Natural killer cell (primary cell): ENCODE measurements around the gene JPH2. TPM values are rescaled to one million over a fixed set of nuclear protein-coding genes. Genes with fewer than 3 reads are reported as not detected.

Source experiments
- ATAC-seq, 3 donors: fragments of 150-1000 bp in 2 of 3; fragments of 200-7000 bp in 1 of 3; cut with Tn5 transposase; 1 replicate in 1 of 3; 2 replicates in 2 of 3; pipeline ENCODE4 v1.10.0; 2021; ENCODE audit warnings: mild to moderate bottlenecking in 2 of 3, moderate library complexity in 2 of 3
- DNase-seq, 2 donors: peaks; one replicate each; pipeline versions ENCODE4 v3.0.0 to v3.0.0-alpha.2; 2013 to 2021; ENCODE audit warnings: mixed read lengths in 1 of 2
- H3K27ac ChIP-seq: one replicate; pipeline ENCODE4 v1.5.1; 2013; ENCODE audit warnings: mild to moderate bottlenecking, low read length
- H3K27me3 ChIP-seq: one replicate; pipeline ENCODE4 v1.6.1; 2013; ENCODE audit warnings: low read length; ENCODE audit not compliant: control insufficient read depth, insufficient read depth
- H3K36me3 ChIP-seq: one replicate; pipeline ENCODE4 v1.6.1; 2013; ENCODE audit warnings: low read length; ENCODE audit not compliant: control insufficient read depth, insufficient read depth
- H3K4me1 ChIP-seq: one replicate; pipeline ENCODE4 v1.6.1; 2013; ENCODE audit warnings: low read length; ENCODE audit not compliant: control insufficient read depth, insufficient read depth
- H3K4me3 ChIP-seq: one replicate; pipeline ENCODE4 v1.5.1; 2013; ENCODE audit warnings: low read length
- H3K9me3 ChIP-seq: one replicate; pipeline ENCODE4 v1.6.1; 2013; ENCODE audit warnings: low read length; ENCODE audit not compliant: control insufficient read depth, insufficient read depth
- H3K27ac Mint-ChIP-seq, 2 donors: one replicate each; pipeline ENCODE4 v1.8.0; 2022; ENCODE audit warnings: mild to moderate bottlenecking in 2 of 2, mixed read lengths in 2 of 2, moderate library complexity in 1 of 2
- H3K27me3 Mint-ChIP-seq, 2 donors: one replicate each; pipeline ENCODE4 v1.8.0; 2022; ENCODE audit warnings: low read depth in 2 of 2, mixed read lengths in 2 of 2
- H3K36me3 Mint-ChIP-seq: one replicate; pipeline ENCODE4 v1.8.0; 2022; ENCODE audit warnings: mixed read lengths
- H3K4me1 Mint-ChIP-seq, 2 donors: one replicate each; pipeline ENCODE4 v1.8.0; 2022; ENCODE audit warnings: mixed read lengths in 2 of 2
- H3K4me3 Mint-ChIP-seq: one replicate; pipeline ENCODE4 v1.8.0; 2022; ENCODE audit warnings: mild to moderate bottlenecking, moderate library complexity, mixed read lengths
- H3K9me3 Mint-ChIP-seq, 2 donors: one replicate each; pipeline ENCODE4 v1.8.0; 2022; ENCODE audit warnings: mixed read lengths in 2 of 2
- WGBS: methylation state at CpG from one replicate; pipeline ENCODE4 v1.1.7; 2013; ENCODE audit warnings: missing lambda C conversion rate; ENCODE audit not compliant: insufficient coverage; 5-methylcytosine and 5-hydroxymethylcytosine counted together
- intact Hi-C: fragments of 100-400 bp; cut with micrococcal nuclease; formaldehyde crosslinking; loops from one replicate; pipeline ENCODE4 v1.14.2; 2022
- total RNA-seq, 4 donors: library from RNA; stranded (reverse); fragments of 120-200 nt in 1 of 4; gene quantifications; one replicate each; pipeline versions ENCODE4 v1.2.3 to v1.2.4, GENCODE V29; 2013 to 2022
- TF ChIP-seq, protein P1 (sequence below): fragments of 200-600 bp; IDR thresholded peaks from one replicate; pipeline ENCODE4 v1.8.0; 2022; ENCODE audit warnings: antibody characterized with exemption

JPH2 gene
- total RNA-seq, 3 donors from 2014 or later (not counting 1 experiment from before 2014, with no cell fraction given) = not detected

DNA sequence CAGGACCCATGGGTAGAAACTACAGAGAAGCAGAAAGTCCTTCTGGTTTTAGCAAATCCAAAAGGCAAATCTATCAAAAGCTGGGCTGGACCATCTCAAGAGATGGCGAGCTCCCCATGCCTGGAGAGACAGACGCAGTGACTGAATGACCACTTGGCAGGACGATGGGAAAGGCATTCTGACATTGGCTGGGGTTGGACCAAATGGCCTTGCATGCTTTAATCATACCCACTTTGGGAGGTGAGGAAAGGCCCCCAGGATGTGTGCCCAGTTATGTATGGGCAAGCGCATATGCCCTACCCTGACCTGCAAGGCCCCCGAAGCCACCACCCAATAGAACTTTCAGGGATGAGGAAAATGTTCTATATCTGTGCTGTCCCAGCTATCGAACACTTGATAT is 45.1 kb downstream of the JPH2 start:
- 87% methylated on average over 6 of the region's 6 CpGs for WGBS
- intact Hi-C loops = no loop called here
- Mint-ChIP-seq H3K4me1 (no peaks in the 10 kb centered on the region), H3K27ac (no peak overlapping the region), H3K27me3 (peaks cover 16 to 32% of the 10 kb centered on the region in 2 donors), H3K36me3 (no peaks in the 10 kb centered on the region), H3K9me3 (no peaks in the 10 kb centered on the region), H3K4me3 (no peak overlapping the region)
- ATAC-seq (no peak), DNase-seq (no peak)
- H3K4me3 ChIP-seq = no peak overlapping the region
- no peaks in the 10 kb centered on the region for H3K9me3 ChIP-seq
- TF ChIP-seq, protein P1, sequence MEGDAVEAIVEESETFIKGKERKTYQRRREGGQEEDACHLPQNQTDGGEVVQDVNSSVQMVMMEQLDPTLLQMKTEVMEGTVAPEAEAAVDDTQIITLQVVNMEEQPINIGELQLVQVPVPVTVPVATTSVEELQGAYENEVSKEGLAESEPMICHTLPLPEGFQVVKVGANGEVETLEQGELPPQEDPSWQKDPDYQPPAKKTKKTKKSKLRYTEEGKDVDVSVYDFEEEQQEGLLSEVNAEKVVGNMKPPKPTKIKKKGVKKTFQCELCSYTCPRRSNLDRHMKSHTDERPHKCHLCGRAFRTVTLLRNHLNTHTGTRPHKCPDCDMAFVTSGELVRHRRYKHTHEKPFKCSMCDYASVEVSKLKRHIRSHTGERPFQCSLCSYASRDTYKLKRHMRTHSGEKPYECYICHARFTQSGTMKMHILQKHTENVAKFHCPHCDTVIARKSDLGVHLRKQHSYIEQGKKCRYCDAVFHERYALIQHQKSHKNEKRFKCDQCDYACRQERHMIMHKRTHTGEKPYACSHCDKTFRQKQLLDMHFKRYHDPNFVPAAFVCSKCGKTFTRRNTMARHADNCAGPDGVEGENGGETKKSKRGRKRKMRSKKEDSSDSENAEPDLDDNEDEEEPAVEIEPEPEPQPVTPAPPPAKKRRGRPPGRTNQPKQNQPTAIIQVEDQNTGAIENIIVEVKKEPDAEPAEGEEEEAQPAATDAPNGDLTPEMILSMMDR = no peak
- no peaks in the 10 kb centered on the region for H3K36me3 ChIP-seq
- no peaks in the 10 kb centered on the region for H3K4me1 ChIP-seq
- no peaks in the 10 kb centered on the region for H3K27me3 ChIP-seq
- no peak overlapping the region for H3K27ac ChIP-seq

DNA sequence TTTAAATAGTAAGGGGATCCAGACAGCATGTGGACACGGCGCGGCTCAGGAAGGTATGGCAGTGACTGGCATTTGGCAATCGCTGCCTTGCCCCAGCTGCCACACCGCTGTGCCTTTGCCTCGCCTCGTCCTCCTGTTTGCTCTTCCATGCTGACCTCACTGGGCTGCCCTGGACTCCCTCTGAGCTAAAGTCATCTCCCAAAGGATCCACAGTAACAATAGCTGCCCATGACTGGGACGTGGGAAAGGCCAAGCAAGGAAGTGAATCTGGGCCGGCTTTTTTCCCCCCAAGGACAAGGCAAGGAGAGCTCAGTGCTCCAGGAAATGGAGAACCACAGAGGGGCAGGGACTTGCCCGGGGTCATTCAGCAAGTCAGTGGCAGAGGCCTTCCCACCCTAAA is 48.1 kb downstream of the JPH2 start:
- H3K27me3 Mint-ChIP-seq = peaks cover 16 to 32% of the 10 kb centered on the region in 2 donors
- Histone ChIP-seq H3K36me3 (no peaks in the 10 kb centered on the region), H3K27me3 (no peaks in the 10 kb centered on the region), H3K4me3 (no peak overlapping the region), H3K9me3 (no peaks in the 10 kb centered on the region), H3K4me1 (no peaks in the 10 kb centered on the region), H3K27ac (no peak overlapping the region)
- no peaks in the 10 kb centered on the region for H3K36me3 Mint-ChIP-seq
- TF ChIP-seq, protein P1 = no peak
- intact Hi-C loops = no loop called here
- no peak for DNase-seq
- H3K4me3 Mint-ChIP-seq = no peak overlapping the region
- H3K4me1 Mint-ChIP-seq = peaks cover 0 to 4% of the 10 kb centered on the region in 2 donors
- no peak for ATAC-seq
- no peaks in the 10 kb centered on the region for H3K9me3 Mint-ChIP-seq
- WGBS = 70% methylated on average over 10 of the region's 10 CpGs
- no peak overlapping the region for H3K27ac Mint-ChIP-seq

DNA sequence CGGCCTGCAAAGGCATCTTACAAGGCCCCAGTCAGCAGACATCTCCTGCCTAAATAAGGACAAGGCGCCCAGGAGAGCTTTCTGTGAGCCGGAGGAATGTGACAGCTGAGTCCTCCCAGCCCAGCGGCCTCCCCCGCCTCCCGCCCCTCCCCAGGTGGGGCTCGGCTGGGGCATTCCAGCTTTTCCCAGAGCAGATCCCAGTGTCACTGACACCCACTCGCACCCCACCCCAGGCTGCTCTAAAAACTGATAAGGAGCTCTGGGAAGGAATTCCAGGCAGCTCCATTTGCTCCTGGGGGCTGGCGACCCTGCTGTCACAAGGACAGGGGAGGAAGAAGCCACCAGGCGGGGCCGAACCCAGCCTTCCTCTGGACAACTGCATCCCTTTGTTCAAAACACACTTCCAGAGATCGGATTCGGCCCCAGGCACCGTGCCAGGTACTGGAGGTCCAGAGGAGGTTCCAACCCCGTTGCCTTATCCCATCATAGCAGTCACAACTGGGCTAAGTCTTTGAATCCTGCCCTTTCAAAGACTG is 49.7 kb downstream of the JPH2 start:
- Histone ChIP-seq H3K9me3 (no peaks in the 10 kb centered on the region), H3K27me3 (no peaks in the 10 kb centered on the region), H3K4me3 (no peak overlapping the region), H3K4me1 (no peaks in the 10 kb centered on the region), H3K36me3 (no peaks in the 10 kb centered on the region), H3K27ac (no peak overlapping the region)
- no peaks in the 10 kb centered on the region for H3K9me3 Mint-ChIP-seq
- TF ChIP-seq, protein P1 = no peak
- no peak overlapping the region for H3K4me3 Mint-ChIP-seq
- H3K27ac Mint-ChIP-seq = no peak overlapping the region
- no peak for ATAC-seq
- WGBS = 56% methylated on average over 15 of the region's 15 CpGs
- peaks cover 7 to 20% of the 10 kb centered on the region in 2 donors for H3K27me3 Mint-ChIP-seq
- intact Hi-C loops = no loop called here
- no peaks in the 10 kb centered on the region for H3K36me3 Mint-ChIP-seq
- DNase-seq = no peak
- H3K4me1 Mint-ChIP-seq = peaks cover 0 to 4% of the 10 kb centered on the region in 2 donors

DNA sequence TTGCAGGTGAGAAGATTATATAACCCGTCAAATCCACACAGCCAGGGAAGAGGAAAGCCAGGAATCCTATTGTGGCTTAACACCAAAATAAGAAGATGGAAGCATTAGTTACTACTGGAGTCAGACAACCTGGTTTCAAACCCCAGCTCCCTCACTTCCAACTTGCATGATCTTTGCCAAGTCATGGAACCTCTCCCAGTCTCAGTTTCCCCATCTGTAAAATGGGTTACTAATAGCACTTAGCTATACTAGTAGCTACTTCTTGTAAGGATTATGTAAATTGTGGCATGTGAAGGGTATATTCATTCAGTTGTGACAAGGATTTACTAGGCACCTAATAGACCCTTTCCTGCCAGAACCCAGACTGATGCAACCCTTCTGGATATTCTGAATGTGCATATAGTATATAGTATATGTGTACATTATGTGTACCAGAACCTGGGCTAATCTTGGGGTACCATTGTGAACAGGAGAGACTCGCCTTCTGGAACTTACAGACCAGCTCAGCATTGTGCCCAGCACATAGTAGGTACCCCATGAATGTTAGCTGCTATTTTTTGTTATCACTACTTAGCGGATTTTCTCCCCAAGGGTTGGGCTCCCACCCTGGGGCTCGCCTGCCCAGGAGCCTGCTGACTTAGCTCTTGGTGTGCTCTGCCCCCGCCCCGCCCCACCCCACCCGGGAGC is 50.3 kb downstream of the JPH2 start:
- Mint-ChIP-seq H3K4me1 (peaks cover 0 to 4% of the 10 kb centered on the region in 2 donors), H3K9me3 (no peaks in the 10 kb centered on the region), H3K27ac (no peak overlapping the region), H3K36me3 (no peaks in the 10 kb centered on the region), H3K27me3 (peaks cover 6 to 19% of the 10 kb centered on the region in 2 donors), H3K4me3 (no peak overlapping the region)
- TF ChIP-seq, protein P1 = no peak
- intact Hi-C loops = no loop called here
- Histone ChIP-seq H3K27me3 (no peaks in the 10 kb centered on the region), H3K9me3 (no peaks in the 10 kb centered on the region), H3K4me3 (no peak overlapping the region), H3K36me3 (no peaks in the 10 kb centered on the region), H3K27ac (no peak overlapping the region), H3K4me1 (no peaks in the 10 kb centered on the region)
- ATAC-seq (no peak), DNase-seq (no peak)
- WGBS = 72% methylated on average over 6 of the region's 7 CpGs
